A549 (cell line): ENCODE data around the gene KCNE2. TPM values are rescaled to one million over a fixed set of nuclear protein-coding genes. Genes with fewer than 3 reads are reported as not detected.

Source experiments
- ATAC-seq, 2 experiments: fragments of 200-7000 bp in 1 of 2; fragments of >200 bp in 1 of 2; cut with Nextera tagmentation in 1 of 2; cut with Tn5 transposase in 1 of 2; 3 replicates each; pipeline versions ENCODE4 v1.8.0 to v1.9.1; 2018 to 2020; ENCODE audit warnings: mild to moderate bottlenecking in 1 of 2, moderate library complexity in 1 of 2
- CTCF ChIA-PET: fragments of 300-600 bp; sonication (Branson Sonifier 250); formaldehyde crosslinking; extraction: SDS; loops from one replicate; lab custom pipeline; 2021; ENCODE audit warnings: antibody characterized with exemption, inconsistent platforms; lab: Yijun Ruan, JAX
- POLR2A ChIA-PET: fragments of 350-600 bp; formaldehyde crosslinking; extraction: SDS; loops from one replicate; lab custom pipeline; 2021; ENCODE audit warnings: antibody characterized with exemption, inconsistent platforms; lab: Yijun Ruan, JAX
- DNase-seq, 2 experiments: peaks; one replicate each; pipeline versions ENCODE4 v3.0.0 to v3.0.0-alpha.2; 2011 to 2016; ENCODE audit warnings: low read depth in 1 of 2, low spot score in 1 of 2
- FAIRE-seq: peaks from 2 replicates; lab custom pipeline; 2011; peaks lifted over from hg19 to GRCh38; lab: Jason Lieb, UNC
- H3K27ac ChIP-seq, 2 experiments: fragments of >200 bp; sonication (Bioruptor Twin); formaldehyde crosslinking; 3 replicates each; pipeline ENCODE4 v1.5.1; 2016 to 2017
- H3K4me1 ChIP-seq: fragments of >200 bp; sonication (Bioruptor Twin); formaldehyde crosslinking; 3 replicates; pipeline ENCODE4 v1.6.1; 2016
- H3K4me2 ChIP-seq: fragments of >200 bp; sonication (Bioruptor Twin); formaldehyde crosslinking; 3 replicates; pipeline ENCODE4 v1.6.1; 2016
- H3K4me3 ChIP-seq: fragments of >200 bp; sonication (Bioruptor Twin); formaldehyde crosslinking; 3 replicates; pipeline ENCODE4 v1.5.1; 2016
- H3K9me3 ChIP-seq: fragments of >200 bp; sonication (Bioruptor Twin); formaldehyde crosslinking; 3 replicates; pipeline ENCODE4 v1.6.1; 2016
- ATOH8 ChIP-seq: fragments of 250-450 bp; sonication (Bioruptor Pico); IDR thresholded peaks from 2 replicates; pipeline ENCODE4 v1.5.0; 2020; ENCODE audit warnings: low read depth, mild to moderate bottlenecking, moderate library complexity
- CBX2 ChIP-seq: fragments of 200-600 bp; sonication (generic); IDR thresholded peaks from 2 replicates; pipeline ENCODE4 v1.6.1; 2016; ENCODE audit warnings: low read depth, mild to moderate bottlenecking, borderline replicate concordance
- CEBPB ChIP-seq, 2 experiments: fragments of >200 bp in 1 of 2; sonication (Bioruptor Twin) in 1 of 2; formaldehyde crosslinking in 1 of 2; IDR thresholded peaks; 2 replicates each; pipeline ENCODE4 v1.6.1; 2012 to 2016
- CHD4 ChIP-seq: fragments of 200-600 bp; sonication (generic); IDR thresholded peaks from 2 replicates; pipeline ENCODE4 v1.6.1; 2016; ENCODE audit warnings: antibody characterized with exemption, mild to moderate bottlenecking, borderline replicate concordance
- E2F6 ChIP-seq: IDR thresholded peaks from 2 replicates; pipeline ENCODE4 v1.6.1; 2012; ENCODE audit warnings: low read depth, borderline replicate concordance
- EHMT2 ChIP-seq: fragments of 200-600 bp; sonication (generic); IDR thresholded peaks from 2 replicates; pipeline ENCODE4 v1.6.1; 2016; ENCODE audit warnings: antibody characterized with exemption, low read depth, mild to moderate bottlenecking, moderate library complexity
- ELK1 ChIP-seq: fragments of 150-350 bp; IDR thresholded peaks from 2 replicates; pipeline ENCODE4 v1.6.1; 2014; ENCODE audit warnings: low read depth, mild to moderate bottlenecking, low read length
- EP300 ChIP-seq, 2 experiments: fragments of >200 bp; sonication (Bioruptor Twin); formaldehyde crosslinking; IDR thresholded peaks; 2 replicates in 1 of 2; 3 replicates in 1 of 2; pipeline ENCODE4 v1.6.1; 2016 to 2017
- ESRRA ChIP-seq: fragments of 150-350 bp; IDR thresholded peaks from 2 replicates; pipeline ENCODE4 v1.6.1; 2014; ENCODE audit warnings: mild to moderate bottlenecking, low read length, borderline replicate concordance
- FOXS1 ChIP-seq: fragments of 250-450 bp; sonication (Bioruptor Pico); IDR thresholded peaks from 2 replicates; pipeline ENCODE4 v1.5.0; 2020; ENCODE audit warnings: mild to moderate bottlenecking, moderate library complexity
- GATA3 ChIP-seq: IDR thresholded peaks from 2 replicates; pipeline ENCODE4 v1.6.1; 2012; ENCODE audit warnings: borderline replicate concordance
- HDAC2 ChIP-seq: fragments of 200-600 bp; sonication (generic); IDR thresholded peaks from 2 replicates; pipeline ENCODE4 v1.6.1; 2016
- HEYL ChIP-seq: fragments of 250-450 bp; sonication (Bioruptor Pico); IDR thresholded peaks from 2 replicates; pipeline ENCODE4 v1.8.0; 2021; ENCODE audit warnings: mild to moderate bottlenecking, moderate library complexity
- HMGXB4 ChIP-seq: fragments of 250-450 bp; sonication (Bioruptor Pico); IDR thresholded peaks from 2 replicates; pipeline ENCODE4 v1.5.0; 2021; ENCODE audit warnings: mild to moderate bottlenecking, moderate library complexity, borderline replicate concordance
- JUN ChIP-seq, 2 experiments: fragments of >200 bp; sonication (Bioruptor Twin); formaldehyde crosslinking; IDR thresholded peaks; 2 replicates in 1 of 2; 3 replicates in 1 of 2; pipeline ENCODE4 v1.6.1; 2016 to 2017
- JUNB ChIP-seq: fragments of >200 bp; sonication (Bioruptor Twin); formaldehyde crosslinking; IDR thresholded peaks from 2 replicates; pipeline ENCODE4 v1.6.1; 2016
- MAX ChIP-seq: IDR thresholded peaks from 2 replicates; pipeline ENCODE4 v1.6.1; 2012
- MYC ChIP-seq: IDR thresholded peaks from 2 replicates; pipeline ENCODE4 v1.6.1; 2012; ENCODE audit warnings: mild to moderate bottlenecking, inconsistent platforms, low read length, improper control_type of control experiment, borderline replicate concordance
- NFE2L2 ChIP-seq: fragments of 150-350 bp; conservative IDR thresholded peaks from 2 replicates; pipeline ENCODE4 v1.6.1; 2014; ENCODE audit warnings: low read length
- PHF8 ChIP-seq: fragments of 200-600 bp; sonication (generic); IDR thresholded peaks from 2 replicates; pipeline ENCODE4 v1.6.1; 2016; ENCODE audit warnings: low read depth, mild to moderate bottlenecking, antibody characterized with exemption, moderate library complexity, borderline replicate concordance
- RAD21 ChIP-seq, 2 experiments: fragments of >200 bp in 1 of 2; sonication (Bioruptor Twin) in 1 of 2; formaldehyde crosslinking in 1 of 2; IDR thresholded peaks in 1 of 2; conservative IDR thresholded peaks in 1 of 2; 2 replicates in 1 of 2; 3 replicates in 1 of 2; pipeline ENCODE4 v1.6.1; 2012 to 2018; ENCODE audit warnings: inconsistent platforms in 1 of 2
- RARB ChIP-seq: fragments of 250-450 bp; sonication (Bioruptor Pico); IDR thresholded peaks from 2 replicates; pipeline ENCODE4 v1.8.0; 2021; ENCODE audit warnings: mild to moderate bottlenecking, moderate library complexity
- RNF2 ChIP-seq: fragments of 200-600 bp; sonication (generic); IDR thresholded peaks from 2 replicates; pipeline ENCODE4 v1.6.1; 2016; ENCODE audit warnings: low read depth, mild to moderate bottlenecking, antibody characterized with exemption, moderate library complexity, borderline replicate concordance
- SMC3 ChIP-seq: fragments of >200 bp; sonication (Bioruptor Twin); formaldehyde crosslinking; IDR thresholded peaks from 3 replicates; pipeline ENCODE4 v1.6.1; 2018; ENCODE audit warnings: inconsistent platforms
- SREBF2 ChIP-seq: fragments of 450-650 bp; IDR thresholded peaks from 2 replicates; pipeline ENCODE4 v1.6.1; 2014; ENCODE audit warnings: mild to moderate bottlenecking, moderate library complexity
- TP53 ChIP-seq: fragments of 250-450 bp; sonication (Bioruptor Pico); IDR thresholded peaks from 2 replicates; pipeline ENCODE4 v1.5.0; 2021; ENCODE audit warnings: mild to moderate bottlenecking, moderate library complexity
- ZC3H11A ChIP-seq: fragments of 450-650 bp; IDR thresholded peaks from 2 replicates; pipeline ENCODE4 v1.6.1; 2014; ENCODE audit warnings: antibody characterized with exemption, mild to moderate bottlenecking
- ZFP36 ChIP-seq: fragments of 450-650 bp; IDR thresholded peaks from 2 replicates; pipeline ENCODE4 v1.6.1; 2014; ENCODE audit warnings: borderline replicate concordance; ENCODE audit not compliant: partially characterized antibody
- ZSCAN20 ChIP-seq: fragments of 250-450 bp; sonication (Bioruptor Pico); IDR thresholded peaks from 2 replicates; pipeline ENCODE4 v1.8.0; 2022; ENCODE audit warnings: mild to moderate bottlenecking, moderate library complexity
- WGBS: methylation state at CpG from one replicate; pipeline ENCODE4 v1.1.6; 2017; ENCODE audit errors: missing lambda C conversion rate; 5-methylcytosine and 5-hydroxymethylcytosine counted together
- polyA plus RNA-seq, 4 experiments: library from polyadenylated mRNA; depleted of rRNA in 3 of 4; stranded (reverse); fragments of >200 nt; fragmentation: RNase III in 1 of 4; extraction: RNeasy Plus Mini Kit Qiagen cat#74134 plus additional on column Dnase treatment in 1 of 4; gene quantifications; 2 replicates in 3 of 4; 3 replicates in 1 of 4; pipeline ENCODE4 v1.2.3, GENCODE V29; 2011 to 2017

KCNE2 gene
- polyA plus RNA-seq, 2 of the 4 experiments (the other 2 are of a cell fraction) = not detected

- TF ChIP-seq EP300 (IDR thresholded peaks at IDR 0.05) (no peak), HDAC2 (no peak), NFE2L2 (no peak), RNF2 (no peak), PHF8 (no peak), CHD4 (no peak), ZC3H11A (no peak), EHMT2 (no peak), FOXS1 (CRISPR knock-in tag) (no peak), GATA3 (no peak), CBX2 (no peak), ATOH8 (CRISPR knock-in tag) (no peak), JUNB (no peak), SMC3 (no peak)
- Histone ChIP-seq H3K27ac (no peak overlapping the region), H3K4me3 (no peak overlapping the region), H3K9me3 (no peaks in the 10 kb centered on the region), H3K4me2 (no peak overlapping the region), H3K4me1 (no peaks in the 10 kb centered on the region)
- WGBS = 51% methylated on average over 4 of the region's 6 CpGs
- ATAC-seq (no peak), FAIRE-seq (no peak), DNase-seq (no peak)
- ChIA-PET POLR2A (no interaction called here), CTCF (interaction anchor here (0.6 to 1.5 kb wide), 4 partner anchors 19 to 409 kb away, joined by 3 to 4 read pairs (median 3); no protein-coding TSS in a partner anchor)
Observed at GRCh38 chr21:34332347-34332746, 31.5 kb upstream of the KCNE2 start.

GRCh38 chr21:34333121-34333739, 30.6 kb upstream of the KCNE2 start:
- H3K4me1 ChIP-seq = no peaks in the 10 kb centered on the region
- no peak overlapping the region for H3K4me3 ChIP-seq
- DNase-seq (no peak), ATAC-seq (no peak), FAIRE-seq (no peak)
- no peak overlapping the region for H3K27ac ChIP-seq
- H3K9me3 ChIP-seq = no peaks in the 10 kb centered on the region
- no peak overlapping the region for H3K4me2 ChIP-seq
- POLR2A ChIA-PET = no interaction called here
- TF ChIP-seq MYC = no peak
- TF ChIP-seq TP53 (CRISPR knock-in tag) = no peak
- no peak for TF ChIP-seq E2F6
- no peak for TF ChIP-seq MAX
- TF ChIP-seq ZFP36 = no peak
- TF ChIP-seq CEBPB (IDR thresholded peaks at IDR 0.05) = no peak
- TF ChIP-seq CHD4 = no peak
- TF ChIP-seq EP300 (IDR thresholded peaks at IDR 0.05) = no peak
- TF ChIP-seq HMGXB4 = no peak
- no peak for TF ChIP-seq SREBF2
- TF ChIP-seq JUN (IDR thresholded peaks at IDR 0.05) = no peak
- TF ChIP-seq ESRRA = no peak
- no peak for TF ChIP-seq RARB (CRISPR knock-in tag)
- no peak for TF ChIP-seq ZC3H11A
- TF ChIP-seq HEYL (CRISPR knock-in tag) = no peak
- no peak for TF ChIP-seq ELK1
- no peak for TF ChIP-seq HDAC2
- TF ChIP-seq RAD21 (conservative IDR thresholded peaks at IDR 0.05 in 1 of 2, IDR thresholded peaks at IDR 0.05 in 1 of 2) = no peak
- TF ChIP-seq ZSCAN20 (CRISPR knock-in tag) = no peak
- CTCF ChIA-PET = interaction anchor here (1.2 to 1.7 kb wide), 5 partner anchors 15 to 410 kb away, joined by 3 to 7 read pairs (median 3); no protein-coding TSS in a partner anchor
- 66% methylated on average over 13 of the region's 13 CpGs for WGBS
